ENCODE results near the gene RAB11FIP4.

The RAB11FIP4 gene

DNA sequence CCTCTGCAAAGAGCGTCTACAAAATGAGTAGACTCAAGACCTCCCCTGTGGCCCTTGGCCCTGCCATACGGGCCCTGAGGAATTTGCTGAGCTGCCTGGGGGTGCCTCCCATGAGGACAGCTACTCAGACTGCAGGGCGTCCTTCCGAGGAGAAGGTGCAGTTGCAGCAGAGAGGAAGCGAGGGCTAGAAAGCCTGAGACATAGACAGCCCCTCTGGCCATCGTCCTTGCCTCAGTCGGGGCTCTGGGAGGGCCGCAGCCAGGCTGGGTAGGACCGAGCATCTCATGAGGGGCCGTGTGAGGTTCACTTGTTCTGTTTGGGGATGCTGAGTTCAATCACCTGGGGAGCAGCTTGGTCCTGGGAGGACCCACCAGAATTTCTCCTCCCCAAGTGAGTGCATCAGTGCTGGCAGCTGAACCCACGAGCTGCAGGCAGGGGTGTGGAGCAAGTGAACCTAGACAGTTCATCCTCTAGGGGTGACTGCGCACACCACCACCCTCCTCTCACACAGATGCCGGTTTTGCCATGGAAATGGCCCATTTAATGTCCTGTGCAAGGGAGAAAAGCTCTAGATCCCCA lies 20.3 kb downstream of the RAB11FIP4 start:
- DNase-seq (ENCODE audit: low read depth), result no peak

DNA sequence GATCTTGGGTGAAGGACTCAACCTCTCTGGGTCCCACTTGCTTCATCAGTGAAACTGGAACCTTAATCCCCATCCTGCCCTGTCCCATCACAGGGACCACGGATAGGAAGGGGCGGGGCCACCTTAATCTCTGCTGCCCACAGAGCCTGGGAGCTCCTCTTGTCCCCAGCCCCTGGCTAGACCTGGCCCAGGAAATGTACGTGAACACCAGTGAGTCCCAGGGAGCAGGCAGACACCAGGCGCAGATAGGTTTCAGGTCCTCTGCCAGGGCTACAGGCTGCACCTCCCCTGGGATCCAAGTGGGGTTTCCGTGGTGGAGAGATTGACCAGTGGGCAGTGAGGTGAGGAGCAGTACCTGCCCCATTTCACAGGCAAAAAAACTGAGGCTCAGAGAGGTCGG lies 21.0 kb downstream of the RAB11FIP4 start:
- DNase-seq (ENCODE audit: low read depth), result no peak

GRCh38 chr17:31413081-31413799 lies 21.8 kb downstream of the RAB11FIP4 start:
- DNase-seq (ENCODE audit: low read depth), result no peak

DNA sequence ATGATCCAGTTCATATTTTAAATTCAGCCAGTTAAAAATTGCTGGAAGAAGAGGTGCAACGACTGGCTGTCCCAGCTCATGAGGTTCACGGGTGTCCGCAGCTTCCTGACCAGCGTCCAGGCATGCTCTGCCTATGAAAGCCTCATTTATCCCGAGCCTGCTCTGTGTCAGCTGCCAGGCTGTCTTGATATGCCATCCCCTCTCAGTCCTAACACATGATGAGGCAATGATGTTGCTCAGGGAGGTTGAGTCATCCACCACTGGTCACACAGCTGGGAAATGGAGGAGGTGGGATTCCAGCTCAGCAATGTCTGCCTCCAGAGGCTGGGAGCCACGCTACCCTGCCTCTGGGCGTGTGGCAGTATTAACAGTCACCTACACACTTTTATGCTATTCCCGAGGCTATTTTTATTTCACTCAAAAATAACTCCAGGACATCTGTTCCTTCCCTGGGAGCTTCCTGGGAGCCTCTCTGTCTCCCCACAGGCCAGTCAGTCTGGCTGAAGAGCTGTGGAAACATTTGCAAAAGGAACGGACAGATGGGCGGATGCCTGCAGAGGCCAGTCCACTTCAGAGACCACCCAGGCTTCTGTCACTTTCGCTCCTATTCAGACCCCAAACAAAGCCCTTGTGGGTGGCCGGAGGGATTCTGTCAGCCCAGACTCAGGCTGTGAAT lies 22.5 kb downstream of the RAB11FIP4 start:
- DNase-seq (ENCODE audit: low read depth), result peak; percentile 31

- DNase-seq (ENCODE audit: low read depth), result no peak
These were observed 23.1 kb downstream of the RAB11FIP4 start for GRCh38 chr17:31414550-31414918.

DNA sequence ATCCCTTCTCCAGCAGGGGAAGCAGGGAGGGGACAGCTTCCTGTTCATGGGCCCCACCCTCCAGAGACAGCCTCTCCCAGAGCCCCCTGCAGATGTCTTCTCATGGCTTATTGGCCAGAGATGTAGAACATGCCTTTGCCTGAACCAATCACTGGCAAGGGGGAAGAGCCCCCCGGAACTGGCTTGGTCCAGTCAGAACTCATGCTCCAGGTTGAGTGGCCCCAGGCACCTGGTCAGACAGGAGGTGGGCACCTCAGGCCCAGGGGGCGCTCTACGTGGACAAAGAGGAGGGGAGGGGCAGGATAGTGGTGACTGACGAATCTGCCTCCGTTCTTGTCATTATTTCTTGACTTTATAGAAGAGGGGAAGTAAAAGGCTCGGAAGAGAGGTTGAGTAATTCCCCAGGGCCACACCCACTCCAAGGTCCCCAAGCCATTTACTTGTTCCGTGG lies 23.6 kb downstream of the RAB11FIP4 start:
- DNase-seq (ENCODE audit: low read depth), result no peak

- no peak for DNase-seq (ENCODE audit: low read depth)
These were observed 24.4 kb downstream of the RAB11FIP4 start for GRCh38 chr17:31415640-31416502.

DNA sequence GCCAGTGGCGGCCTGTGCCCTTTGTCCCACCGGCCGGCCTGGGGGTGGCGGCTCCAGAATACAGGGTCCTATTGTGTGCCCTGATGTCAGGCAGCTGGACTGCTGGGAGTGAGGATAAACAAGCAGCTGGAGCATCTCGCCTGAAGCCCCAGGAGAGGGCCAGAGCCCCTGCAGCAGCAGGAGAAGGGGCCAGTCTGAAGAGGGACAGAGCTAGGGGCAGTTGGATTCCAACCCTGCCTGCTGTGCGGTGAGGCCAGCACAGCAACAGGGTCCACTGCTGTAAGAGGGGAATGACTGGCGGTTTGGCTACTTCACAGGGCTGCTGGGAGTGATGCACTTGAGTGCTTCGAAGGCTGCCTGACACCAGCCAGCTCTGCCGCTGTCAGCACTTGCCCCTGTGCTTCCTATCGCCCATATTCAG lies 25.0 kb downstream of the RAB11FIP4 start:
- no peak for DNase-seq (ENCODE audit: low read depth)

GRCh38 chr17:31417051-31417792 lies 25.7 kb downstream of the RAB11FIP4 start:
- no peak for DNase-seq (ENCODE audit: low read depth)

DNA sequence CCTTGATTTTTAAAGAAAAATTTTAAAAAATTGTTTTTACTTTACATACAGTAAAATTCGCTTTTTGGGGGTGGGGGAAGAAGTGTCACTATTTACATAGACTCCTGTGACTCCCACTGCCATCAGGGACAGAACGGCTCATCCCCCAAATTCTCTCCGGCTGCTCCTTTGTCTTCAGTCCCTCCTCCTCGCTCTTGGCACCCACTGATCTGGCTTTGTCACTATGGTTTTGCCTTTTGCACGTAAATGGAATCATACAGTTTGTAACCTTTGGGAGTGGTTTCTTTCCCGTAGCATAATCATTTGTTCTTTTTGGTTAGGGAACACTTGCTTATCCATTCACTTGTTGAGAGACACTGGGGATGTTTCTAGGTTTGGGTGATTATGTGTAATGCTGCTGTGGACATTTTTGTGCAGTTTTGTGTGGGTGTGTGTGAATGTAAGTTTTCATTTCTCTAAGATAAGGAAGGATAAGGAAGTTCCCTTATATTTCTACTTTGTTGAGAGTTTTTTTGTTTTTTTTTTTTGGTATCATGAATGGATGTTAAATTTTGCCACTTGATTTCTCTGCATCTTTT lies 27.4 kb downstream of the RAB11FIP4 start:
- DNase-seq (ENCODE audit: low read depth), result no peak

GRCh38 chr17:31422443-31422842 lies 31.0 kb downstream of the RAB11FIP4 start:
- no peak for DNase-seq (ENCODE audit: low read depth)

DNA sequence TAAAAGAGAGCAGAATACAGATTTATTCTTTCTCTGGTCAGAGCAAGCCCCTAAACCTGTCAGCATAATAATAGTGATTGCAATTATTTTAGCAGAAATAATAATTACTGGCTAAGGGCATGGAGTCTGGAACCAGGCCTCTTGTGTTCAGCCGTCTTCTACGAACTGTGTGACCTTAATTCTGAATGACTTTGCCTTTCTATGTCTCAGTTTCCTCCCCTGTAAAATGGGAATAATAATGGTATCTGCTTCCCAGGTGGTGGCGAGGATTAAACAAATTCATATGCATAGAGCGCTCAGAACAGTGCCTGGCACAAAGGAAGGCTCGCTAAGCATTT lies 33.4 kb downstream of the RAB11FIP4 start:
- DNase-seq (ENCODE audit: low read depth), result no peak

DNA sequence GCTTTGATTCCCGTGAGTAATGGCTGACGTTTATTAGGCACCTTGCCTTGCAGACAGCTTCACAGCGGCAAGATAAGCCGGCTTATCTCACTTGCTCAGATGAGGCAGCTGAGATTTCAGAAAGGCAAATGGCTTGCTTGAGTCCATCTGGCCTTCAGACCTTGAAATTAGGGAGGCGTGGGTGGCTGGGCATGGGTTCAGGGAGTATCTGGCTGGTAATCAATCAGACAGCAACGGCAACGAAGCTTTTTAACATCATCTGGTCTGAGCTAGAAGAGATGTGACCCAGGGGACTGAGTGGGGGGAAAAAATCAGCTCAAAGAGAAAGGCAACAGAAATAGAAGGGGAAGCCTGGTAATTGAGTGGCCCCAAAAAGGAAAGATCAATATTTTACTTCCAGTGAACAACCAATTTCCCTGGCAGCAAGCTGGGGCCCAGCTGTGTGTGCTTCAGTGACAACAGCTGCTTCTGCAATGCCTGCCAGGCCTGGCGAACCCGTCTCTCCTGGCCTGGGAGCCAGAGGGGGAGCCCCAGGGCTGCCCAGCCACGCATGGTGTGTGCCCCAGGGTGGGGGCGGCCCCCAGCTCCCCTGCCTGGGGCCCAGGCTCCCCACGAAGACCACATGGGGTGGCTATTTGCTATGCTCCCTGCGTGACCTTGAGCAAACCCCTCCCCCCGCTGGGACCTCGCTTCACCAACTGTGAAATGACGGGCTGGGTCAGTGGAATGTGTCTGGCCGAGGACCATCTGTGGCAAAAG lies 34.0 kb downstream of the RAB11FIP4 start:
- DNase-seq (ENCODE audit: low read depth), result no peak

DNA sequence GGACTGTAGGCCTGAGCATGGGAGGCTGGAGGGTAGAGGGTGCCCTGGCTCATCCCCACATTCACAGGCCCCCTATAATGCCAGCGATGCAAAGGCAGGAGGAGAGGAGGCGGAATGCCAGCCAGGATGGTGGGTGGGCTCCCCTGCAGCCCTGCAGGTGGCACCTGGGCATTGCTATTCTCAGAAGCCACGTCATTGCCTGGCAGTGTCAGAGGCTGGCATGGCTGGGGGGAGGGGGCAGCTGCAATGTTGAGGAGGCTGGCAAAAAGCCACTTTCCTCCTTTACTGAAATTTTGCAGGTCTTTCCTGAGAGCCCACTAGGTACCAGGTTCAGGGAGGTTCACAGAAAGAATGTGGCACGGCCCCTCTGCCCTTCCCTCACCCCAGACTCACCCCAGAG lies 36.2 kb downstream of the RAB11FIP4 start:
- DNase-seq (ENCODE audit: low read depth), result no peak

DNA sequence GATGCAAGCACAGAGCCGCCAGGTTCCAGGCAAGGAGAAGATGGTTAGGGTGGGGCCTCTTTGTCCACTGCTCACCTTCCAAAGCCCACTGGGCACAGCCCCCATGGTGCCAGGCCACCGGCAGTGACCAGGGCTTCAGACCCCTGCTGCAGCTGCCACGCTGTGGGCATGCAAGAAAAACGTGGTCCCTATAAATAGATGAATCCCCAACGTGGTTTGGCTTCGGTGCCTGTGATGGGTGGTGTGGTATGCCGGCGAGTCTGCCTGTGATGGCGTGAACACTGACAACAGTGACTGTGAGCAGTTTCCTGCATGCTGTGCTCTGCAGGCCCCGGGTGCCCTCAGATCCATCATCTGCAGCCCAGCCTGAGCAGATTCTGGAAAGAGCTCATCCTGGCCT lies 36.6 kb downstream of the RAB11FIP4 start:
- DNase-seq (ENCODE audit: low read depth), result no peak

- no peak for DNase-seq (ENCODE audit: low read depth)
These were observed 37.0 kb downstream of the RAB11FIP4 start for GRCh38 chr17:31428512-31428911.

- no peak for DNase-seq (ENCODE audit: low read depth)
These were observed 39.8 kb downstream of the RAB11FIP4 start for GRCh38 chr17:31431098-31431851.

DNA sequence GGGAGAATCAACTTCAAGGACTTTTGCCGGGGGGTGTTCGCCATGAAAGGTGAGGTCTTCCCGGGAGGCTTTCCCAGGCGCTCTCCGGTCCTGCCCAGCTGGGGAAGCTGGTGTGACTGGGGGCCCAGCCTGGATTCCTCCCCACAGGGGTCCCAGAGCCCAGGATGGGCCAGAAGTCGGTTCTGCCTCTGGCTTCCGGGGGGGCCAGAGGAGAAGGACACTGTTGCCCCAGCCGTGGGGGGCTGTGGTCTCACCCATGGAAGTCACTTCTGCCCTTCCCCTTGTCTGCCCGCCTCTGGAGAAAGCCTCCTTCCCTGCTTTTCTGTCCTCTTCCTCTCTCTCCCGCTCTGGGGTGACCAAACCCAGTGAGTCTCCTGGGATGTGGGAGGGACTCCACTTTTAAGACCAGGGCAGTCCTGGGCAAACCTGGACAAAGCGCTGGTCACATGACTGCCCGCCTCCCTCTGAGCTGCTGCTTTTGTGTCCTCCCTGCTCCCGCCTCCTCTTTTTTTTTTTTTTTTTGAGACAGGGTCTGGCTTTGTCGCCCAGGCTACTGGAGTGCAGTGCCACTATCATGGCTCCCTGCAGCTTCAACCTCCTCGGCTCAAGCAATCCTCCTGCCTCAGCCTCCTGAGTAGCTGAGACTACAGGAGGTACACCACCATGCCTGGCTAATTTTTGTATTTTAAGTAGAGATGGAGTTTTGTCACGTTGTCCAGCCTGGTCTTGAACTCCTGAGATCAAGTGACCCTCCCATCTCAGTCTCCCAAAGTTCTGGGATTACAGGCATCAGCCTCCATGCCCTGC lies 40.6 kb downstream of the RAB11FIP4 start:
- no peak for DNase-seq (ENCODE audit: low read depth)

All from non-pigmented ciliary epithelial cell (primary cell).